NOMO-1 treated with DMSO at 0.1 percent for 48 hours (cell line): ENCODE results near the gene TSR3.
A peak's percentile ranks its signal among the peaks of the same experiment; 100 is the strongest.

Experiments used
- DNase-seq: peaks from one replicate; lab custom pipeline; 2025; ENCODE audit not compliant: unreplicated experiment; lab: John Stamatoyannopoulos, UW

TSR3 gene

DNA sequence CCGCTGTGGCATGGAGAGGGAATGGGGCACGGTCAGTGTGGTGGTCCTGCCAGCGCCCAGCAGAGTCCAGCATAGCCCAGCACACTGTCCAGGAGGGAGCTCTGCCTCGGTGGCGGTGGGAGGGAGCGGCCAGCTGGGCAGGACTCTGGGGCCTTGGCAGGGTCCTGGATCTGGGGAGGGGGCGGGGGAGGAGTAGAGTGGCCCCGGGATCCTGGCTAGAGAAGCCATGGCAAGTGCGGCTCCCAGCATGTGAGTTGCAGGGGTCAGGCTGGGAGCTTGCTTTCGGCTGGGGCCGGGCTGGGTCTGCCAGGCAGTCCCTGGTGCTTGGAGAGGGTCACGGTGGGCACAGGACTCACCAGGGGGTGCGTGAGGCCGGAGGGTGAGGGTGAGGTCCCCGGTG is 3.9 kb upstream of the TSR3 start:
- no peak for DNase-seq

DNA sequence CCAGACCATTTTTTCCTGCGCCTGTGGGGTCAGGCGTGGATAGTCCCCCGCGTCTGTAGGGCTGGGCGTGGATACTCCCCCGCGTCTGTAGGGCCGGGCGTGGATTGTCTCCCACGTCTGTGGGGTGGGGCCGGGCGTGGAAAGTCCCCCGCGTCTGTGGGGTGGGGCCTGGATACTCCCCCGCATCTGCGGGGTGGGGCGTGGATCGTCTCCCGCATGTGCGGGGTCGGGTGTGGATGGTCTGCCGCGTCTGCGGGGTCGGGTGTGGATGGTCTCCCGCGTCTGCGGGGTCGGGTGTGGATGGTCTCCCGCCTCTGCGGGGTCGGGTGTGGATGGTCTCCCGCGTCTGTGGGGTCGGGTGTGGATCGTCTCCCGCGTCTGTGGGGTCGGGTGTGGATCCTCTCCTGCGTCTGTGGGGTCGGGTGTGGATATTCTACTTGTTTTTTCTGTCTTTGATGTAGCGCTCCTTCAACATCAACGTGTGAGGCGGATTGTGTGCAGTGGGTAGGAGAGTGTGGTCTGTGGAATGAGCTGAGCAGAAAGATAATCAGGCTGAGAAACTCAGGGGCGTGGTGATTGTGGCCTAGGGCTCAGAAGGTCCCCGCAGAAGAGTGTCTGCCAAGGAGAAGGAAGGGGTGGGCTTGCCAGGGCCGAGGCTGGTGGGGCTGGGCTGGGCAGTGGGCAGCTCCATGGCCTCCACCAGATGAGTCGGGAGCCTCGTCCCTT is 3.3 kb upstream of the TSR3 start:
- DNase-seq, result no peak

DNA sequence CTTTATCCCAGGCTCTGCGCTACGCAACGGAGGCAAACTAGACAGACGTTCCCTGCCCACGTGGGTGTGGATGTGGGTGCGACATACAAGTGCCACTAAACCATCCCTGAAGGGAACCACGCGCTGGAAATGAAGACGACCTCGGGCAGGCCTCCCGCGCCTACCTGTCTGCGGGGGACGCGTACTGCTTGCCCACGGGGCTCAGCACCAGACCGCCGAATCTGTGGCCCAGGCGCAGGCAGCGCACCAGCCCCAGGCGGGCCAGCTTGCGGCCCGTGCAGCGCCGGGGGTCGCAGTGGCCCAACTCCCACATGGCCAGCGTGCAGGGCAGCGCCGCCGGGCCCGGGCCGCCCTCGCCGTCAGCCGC is 480 bp downstream of the TSR3 start:
- no peak for DNase-seq

DNA sequence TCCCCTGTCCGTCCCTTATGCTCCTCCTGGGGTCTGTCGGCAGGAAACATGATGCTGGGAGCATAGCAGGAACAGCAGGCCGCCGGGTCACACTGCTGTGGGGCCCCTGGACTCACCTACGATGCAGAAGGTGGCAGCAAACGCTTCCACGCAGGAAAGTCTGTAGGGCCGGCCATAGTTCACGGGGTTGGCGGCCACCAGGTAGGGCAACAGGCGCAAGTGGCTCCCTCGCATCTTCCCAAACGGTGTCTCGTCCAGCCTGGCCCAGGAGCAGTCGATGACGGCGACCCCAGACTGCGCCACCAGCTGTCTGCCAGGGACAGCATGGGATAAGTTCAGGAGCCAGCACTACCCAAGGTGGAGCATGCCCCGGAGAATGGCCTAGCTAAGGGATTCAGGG is 987 bp downstream of the TSR3 start:
- no peak for DNase-seq

DNA sequence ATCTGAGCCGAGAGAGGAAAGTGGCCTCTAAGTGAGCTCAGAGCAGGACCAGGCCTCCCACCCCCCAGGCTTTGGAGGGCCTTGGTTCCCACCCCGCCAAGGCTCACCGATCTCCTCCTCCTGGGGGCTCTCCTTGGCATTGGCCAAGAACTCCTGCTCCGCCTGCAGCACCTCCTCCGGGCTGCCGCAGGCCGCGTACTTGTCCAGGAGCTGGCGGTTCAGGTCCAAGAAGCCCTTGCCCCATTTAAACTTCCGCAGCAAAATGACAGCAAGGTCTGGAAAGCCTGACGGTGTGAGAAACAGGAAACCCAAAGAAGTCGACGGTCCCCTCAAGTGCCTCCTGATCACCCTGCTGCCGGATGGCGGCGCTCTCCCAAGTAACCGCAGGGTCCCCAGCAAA is 1.7 kb downstream of the TSR3 start:
- no peak for DNase-seq

DNA sequence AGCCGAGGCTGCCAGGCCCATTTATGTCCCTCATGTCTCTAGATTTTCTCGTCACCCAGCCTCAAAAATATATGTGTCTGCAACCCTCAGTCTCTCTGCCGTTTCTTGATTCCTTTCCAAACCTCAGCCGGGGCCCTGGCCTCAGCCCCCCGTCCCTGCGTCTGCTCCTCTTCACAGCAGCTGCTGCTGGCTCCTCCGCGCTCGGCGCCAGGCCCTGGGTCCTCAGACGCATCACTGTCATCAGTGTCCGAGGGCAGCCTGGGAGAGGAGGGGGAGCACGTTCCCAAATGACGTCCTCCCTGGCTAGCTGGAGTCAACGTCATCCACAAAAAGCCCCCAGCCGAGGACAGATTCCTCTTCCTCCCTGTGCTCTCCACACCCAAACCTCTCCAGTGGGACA is 2.3 kb downstream of the TSR3 start:
- DNase-seq, result no peak

DNA sequence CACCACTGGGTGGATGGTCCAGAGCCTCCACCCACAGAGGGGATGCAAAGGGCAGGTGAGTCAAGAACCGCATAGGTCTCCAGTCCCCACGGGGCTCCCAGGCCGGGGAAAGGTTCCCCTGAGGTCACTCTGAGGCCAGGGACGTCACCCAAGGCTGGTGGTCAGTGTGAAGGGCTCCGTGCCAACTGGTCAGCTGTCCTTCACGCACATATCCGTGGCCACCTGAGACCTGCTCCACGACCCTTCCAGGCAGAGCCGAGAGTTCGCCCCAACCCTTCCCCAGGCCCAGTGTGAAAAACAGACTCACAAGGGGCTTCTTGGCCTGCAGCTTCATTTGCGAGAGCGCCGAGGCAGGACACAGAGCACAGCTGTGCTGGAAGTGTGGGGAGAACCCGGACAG is 2.8 kb downstream of the TSR3 start:
- DNase-seq, result no peak

DNA sequence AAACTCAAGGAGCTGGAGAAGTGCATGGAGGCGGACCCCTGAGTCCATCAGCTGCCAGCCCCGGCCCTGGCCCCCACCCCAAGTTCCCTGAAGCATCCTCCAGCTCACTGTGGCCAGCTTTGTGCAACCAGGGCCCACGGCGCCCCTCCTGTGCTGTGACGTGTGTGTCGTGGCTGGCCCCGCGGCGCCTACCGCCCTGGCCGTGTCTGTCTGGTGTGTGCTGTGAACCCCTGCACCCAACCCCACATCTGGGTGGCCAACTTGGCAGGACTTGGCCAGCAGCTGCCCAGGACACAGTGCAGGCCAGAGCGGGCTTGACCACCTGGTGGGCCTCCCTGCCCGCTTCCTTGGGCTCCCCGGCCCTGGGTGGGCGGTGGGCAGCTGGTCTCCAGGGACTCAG is 3.2 kb downstream of the TSR3 start:
- no peak for DNase-seq

DNA sequence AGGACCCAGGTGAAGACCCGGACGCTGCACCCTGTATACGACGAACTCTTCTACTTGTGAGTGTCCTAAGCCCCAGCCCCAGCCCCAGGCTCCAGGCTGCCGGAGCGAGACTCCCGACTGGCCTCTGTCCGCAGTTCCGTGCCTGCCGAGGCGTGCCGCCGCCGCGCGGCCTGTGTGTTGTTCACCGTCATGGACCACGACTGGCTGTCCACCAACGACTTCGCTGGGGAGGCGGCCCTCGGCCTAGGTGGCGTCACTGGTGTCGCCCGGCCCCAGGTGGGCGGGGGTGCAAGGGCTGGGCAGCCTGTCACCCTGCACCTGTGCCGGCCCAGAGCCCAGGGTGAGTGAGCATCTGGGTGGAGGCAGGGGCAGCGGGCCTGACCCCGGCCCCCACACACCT is 3.7 kb downstream of the TSR3 start:
- no peak for DNase-seq

DNA sequence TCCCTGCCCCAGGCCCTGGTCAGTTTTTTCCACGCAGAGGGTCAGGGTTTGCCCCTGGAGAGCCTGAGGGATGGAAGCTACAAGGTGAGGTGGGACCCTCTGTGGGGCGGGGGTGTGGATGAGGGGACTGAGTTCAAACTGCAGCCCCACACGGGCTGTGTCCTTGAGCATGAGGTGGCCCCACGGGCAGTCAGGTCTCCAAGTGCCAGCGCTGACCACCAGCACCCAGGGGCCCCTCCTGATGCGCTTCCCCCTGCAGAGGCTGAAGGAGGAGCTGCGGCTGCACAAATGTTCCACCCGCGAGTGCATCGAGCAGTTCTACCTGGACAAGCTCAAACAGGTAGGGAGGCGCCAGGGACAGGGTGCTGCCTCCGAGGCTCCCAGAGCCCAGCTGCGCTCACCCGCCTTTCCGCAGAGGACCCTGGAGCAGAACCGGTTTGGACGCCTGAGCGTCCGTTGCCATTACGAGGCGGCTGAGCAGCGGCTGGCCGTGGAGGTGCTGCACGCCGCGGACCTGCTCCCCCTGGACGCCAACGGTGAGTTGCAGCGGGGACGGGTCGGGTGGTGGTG is 4.3 kb downstream of the TSR3 start:
- no peak for DNase-seq

DNA sequence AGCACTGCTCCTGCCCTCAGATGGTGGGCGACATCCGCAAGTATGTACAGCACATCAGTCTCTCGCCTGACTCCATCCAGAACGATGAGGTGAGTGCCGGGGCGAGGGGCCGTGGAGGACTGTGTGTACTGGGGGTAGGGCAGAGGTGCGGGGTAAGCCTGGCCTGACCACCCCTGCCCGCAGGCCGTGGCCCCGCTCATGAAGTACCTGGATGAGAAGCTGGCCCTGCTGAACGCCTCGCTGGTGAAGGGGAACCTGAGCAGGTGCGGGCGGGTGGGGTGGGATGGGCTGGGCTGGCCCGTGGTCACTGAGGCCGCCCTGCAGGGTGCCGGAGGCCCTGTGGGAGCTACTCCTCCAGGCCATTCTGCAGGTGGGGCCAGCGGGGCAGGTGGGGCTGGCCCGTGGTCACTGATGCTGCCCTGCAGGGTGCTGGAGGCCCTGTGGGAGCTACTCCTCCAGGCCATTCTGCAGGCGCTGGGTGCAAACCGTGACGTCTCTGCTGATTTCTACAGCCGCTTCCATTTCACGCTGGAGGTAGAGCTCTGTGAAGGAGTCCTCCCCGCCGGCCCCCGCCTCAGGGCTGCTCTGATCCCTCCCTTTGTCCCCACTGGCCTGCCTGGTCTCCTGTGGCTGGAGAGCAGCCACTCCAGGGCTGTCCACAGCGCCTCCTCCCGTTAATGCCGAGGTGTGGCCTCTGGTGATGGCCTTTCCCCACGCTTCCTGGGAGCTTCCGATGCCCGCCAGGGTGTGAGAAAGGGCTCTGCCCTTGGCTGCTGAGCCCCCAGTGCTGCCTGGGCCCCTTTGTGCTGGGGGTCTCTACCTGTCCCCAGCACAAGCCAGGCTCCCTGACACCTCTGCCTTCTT is 5.0 kb downstream of the TSR3 start:
- DNase-seq, result no peak

DNA sequence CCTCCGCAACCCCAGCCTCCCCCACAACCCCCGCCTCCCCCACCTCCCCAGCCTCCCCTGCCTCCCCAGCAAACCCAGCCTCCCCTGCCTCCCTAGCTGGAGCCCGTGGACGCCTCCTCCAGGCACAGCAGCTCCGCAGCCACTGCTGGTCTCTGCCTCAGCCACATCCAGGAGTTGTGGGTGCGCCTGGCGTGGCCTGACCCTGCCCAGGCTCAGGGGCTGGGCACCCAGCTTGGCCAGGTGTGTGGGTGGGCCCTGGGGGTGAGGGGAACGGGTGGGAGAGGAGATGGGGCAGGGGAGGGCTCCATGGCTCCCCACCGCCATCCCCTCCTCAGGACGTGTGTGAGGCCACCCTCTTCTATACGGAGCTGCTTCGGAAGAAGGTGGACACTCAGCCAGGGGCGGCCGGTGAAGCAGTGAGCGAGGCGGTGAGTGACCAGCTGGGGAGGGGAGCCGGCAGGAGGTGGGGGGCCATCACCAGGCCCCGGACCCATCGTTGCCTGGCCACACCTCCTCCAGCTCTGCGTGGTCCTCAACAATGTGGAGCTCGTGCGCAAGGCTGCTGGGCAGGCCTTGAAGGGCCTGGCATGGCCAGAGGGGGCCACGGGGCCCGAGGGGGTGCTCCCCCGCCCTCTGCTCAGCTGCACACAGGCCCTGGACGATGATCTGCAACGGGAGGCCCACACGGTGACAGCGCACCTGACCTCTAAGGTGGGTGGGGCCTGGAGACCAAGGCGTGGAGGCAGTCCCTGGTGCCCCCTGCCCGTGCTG is 5.8 kb downstream of the TSR3 start:
- no peak for DNase-seq

DNA sequence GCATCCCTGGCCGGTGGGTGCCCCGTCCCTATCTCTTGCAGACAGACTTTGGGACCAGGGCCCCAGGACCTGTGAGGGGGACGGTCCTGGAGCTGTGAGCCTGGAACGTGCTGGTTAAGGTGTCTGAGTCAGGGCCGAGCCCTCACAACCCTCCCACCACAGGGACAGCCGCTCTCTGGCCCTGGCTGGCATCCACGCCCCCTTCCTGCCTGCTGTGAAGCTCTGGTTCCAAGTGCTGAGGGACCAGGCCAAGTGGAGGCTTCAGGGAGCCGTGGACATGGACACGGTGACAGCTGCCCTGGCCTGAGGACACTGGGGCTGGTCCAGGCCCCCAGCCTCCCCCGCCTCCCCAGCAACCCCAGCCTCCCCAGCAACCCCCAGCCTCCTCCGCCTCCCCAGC is 6.6 kb downstream of the TSR3 start:
- no peak for DNase-seq

DNA sequence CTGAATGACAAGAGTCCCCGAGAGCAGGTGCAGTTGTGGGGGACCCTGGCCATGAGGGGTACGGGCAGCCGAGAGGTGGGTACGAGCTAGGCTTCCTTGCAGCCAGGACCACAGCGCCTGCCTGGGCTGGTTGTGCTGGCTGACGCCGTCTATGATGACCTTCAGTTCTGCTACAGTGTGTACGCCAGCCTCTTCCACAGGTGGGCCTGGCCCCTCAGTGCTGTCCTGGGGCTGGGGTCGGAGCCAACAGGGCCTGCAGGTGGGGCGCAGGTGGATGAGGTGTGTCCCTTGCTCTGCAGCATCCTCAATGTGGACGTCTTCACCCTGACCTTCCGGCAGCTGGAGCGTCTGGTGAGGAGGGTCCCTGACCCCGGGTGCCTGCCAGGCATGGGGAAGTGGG is 7.2 kb downstream of the TSR3 start:
- no peak for DNase-seq

DNA sequence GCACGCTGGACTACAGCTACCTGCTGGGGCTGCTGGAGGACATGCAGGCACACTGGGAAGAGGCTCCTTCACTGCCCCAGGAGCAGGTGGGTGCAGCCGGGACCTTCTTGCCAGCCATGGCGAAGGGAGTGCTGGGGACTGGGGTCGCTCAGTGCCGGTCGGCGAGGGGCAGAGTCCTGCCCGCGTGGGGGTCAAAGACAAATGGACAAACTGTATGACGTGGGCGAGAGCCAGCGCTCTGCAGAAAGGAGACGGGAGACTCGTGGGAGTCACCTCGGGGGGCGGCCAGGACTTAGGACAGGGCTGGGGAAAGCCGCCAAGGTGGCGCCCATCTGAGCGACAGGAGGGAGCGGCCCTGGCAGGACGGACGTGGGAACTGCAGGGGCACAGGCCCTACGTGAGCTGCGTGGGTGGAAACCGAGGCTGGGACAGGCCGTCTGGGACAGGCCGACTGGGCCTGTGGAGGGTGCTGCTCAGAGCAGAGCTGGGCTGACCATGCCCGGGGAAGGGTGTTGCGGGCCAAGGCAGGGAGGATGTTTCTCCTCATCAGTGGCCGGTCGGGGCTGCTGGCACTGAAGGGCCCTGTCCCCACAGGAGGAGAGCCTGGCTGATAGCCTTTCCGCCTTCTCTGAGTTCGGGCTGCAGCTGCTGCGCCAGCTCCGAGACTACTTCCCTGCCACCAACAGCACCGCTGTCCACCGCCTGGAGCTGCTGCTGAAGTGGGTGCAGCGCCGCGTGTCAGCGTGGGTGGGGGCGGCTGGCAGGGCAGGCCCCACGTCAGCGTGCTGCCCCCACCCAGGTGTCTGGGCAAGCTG is 8.0 kb downstream of the TSR3 start:
- DNase-seq, result no peak

DNA sequence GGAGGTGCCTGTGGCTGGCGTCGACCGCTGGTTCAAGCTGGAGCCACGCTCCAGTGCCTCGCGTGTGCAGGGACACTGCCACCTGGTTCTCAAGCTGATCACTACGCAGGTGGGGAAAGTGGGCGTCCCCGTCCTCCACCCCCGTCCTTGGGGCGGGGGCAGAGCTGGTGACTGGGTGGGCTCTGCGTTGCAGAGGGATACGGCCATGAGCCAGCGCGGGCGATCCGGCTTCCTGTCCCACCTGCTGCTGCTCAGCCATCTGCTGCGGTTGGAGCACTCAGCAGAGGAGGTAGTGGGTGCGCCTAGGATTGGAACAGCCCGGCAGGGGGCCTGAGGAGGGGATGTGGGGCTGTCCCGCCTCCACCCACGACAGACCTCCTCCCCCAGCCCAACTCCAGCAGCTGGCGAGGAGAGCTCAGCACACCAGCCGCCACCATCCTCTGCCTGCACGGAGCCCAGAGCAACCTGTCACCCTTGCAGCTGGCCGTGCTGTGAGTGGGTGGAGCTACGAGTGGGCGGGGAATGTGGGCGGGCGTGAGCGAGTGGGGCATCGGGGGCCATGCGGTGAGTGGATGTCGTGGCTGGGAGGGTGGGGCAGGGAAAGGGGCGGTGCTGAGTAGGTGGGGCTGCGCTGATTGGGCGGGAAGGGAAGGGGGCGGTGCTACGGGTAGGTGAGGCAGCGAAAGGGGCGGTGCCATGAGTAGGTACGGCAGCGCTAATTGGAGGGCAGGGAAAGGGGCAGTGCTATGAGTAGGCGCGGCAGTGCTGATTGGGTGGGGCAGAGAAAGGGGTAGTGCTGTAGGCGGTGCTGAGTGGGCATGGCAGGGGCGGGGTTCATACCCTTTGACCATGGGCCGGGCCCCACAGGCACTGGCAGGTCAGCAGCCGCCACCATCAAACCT is 8.9 kb downstream of the TSR3 start:
- DNase-seq, result peak; percentile 99

DNA sequence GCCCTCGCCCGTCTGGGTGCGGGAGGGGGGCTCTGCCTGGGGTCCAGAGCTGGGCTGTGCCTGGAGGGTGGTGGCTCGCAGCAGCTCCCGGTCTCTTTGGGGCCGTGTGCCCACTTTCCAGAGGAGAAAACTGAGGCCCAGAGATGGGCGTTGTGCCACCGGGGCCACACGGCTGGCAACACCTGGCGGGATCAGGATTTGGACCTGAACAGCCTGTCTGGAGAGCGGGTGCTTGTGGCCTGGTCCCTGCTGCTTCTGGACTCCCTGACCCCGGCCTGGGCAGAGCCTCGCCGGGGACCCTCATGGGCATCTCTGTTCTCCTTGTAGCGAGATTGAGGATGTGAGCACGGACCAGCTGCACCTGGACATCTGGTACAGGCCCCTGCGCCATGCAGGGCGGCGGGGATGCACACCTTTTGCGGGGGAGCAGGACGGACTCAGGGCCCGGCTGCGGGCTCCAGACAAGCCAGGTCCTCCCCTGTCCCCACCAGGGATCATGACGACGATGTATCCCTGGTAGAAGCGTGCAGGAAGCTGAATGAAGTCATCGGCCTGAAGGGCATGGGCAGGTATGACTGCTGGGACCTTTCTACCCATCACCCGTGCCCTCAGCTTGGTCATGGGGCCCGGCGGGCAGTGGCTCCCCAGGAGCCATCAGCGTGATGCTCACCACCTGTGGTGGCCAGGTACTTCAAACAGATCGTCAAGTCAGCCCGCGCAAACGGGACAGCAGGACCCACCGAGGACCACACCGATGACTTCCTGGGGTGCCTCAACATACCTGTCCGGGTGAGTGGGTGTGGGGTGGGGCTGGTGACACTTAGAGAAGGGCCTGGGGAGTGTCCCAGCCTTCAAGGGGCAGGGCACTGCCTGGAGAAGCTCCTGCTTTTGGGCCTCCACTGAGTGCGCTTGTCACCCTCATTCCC is 9.9 kb downstream of the TSR3 start:
- no peak for DNase-seq

DNA sequence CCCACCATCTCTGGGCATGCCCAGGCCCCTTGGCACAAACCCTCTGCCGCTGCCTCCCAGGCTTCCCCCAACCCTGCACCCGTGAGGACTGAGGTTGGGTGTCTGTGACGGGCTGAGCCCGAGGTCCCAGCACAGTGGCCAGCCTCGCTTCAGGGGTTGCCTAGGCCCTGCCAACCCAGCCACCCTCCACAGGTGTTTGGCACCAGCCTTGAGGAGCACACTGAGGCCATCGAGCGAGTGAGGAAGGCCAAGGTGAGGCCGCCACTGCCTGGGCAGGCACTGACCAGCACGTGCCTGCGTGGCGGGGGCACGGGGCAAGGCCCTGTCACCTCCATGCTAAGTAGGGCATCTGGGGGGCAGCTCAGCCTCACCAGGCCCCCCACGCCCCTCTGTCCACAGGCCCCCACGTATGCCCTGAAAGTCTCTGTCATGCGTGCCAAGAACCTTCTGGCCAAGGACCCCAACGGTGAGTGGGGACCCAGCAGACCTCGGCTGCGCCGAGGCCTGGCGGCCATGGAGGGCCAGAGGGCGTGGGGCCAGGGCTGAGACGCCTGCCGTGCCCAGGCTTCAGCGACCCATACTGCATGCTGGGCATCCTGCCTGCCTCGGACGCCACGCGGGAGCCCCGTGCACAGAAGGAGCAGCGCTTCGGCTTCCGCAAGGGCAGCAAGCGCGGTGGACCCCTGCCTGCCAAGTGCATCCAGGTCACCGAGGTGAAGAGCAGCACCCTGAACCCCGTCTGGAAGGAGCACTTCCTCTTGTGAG is 10.8 kb downstream of the TSR3 start:
- DNase-seq, result no peak
